Coronary artery (tissue), 2 donors: ENCODE results near the gene BLVRB.
"Not testable (repeated sequence)": the region's sequence is repeated elsewhere in the genome, so short reads cannot be mapped to it uniquely, and the experiment has no call there.

Experiments used
- DNase-seq: peaks from one replicate; pipeline ENCODE4 v3.0.0-alpha.2; 2017; ENCODE audit warnings: low spot score
- H3K27ac ChIP-seq, 2 donors: fragments of 200-600 bp; sonication (generic); one replicate each; pipeline ENCODE4 v1.5.1; 2016 to 2019
- H3K4me3 ChIP-seq: fragments of 200-600 bp; sonication (generic); 2 replicates; pipeline ENCODE4 v1.5.1; 2016; ENCODE audit warnings: mild to moderate bottlenecking, moderate library complexity
- CTCF ChIP-seq: fragments of 200-600 bp; sonication (generic); IDR thresholded peaks from one replicate; pipeline ENCODE4 v1.5.1; 2019; ENCODE audit warnings: antibody characterized with exemption

The BLVRB gene

GRCh38 chr19:40431698-40432097, 33.8 kb downstream of the BLVRB start:
- Histone ChIP-seq H3K27ac (peak overlapping the region; percentile 88 to 92), H3K4me3 (no peak overlapping the region)
- DNase-seq = no peak
- TF ChIP-seq CTCF = no peak

GRCh38 chr19:40430242-40430641, 35.3 kb downstream of the BLVRB start:
- H3K27ac ChIP-seq, H3K4me3 ChIP-seq, DNase-seq: not testable (repeated sequence)

GRCh38 chr19:40428197-40428596, 37.3 kb downstream of the BLVRB start:
- not testable (repeated sequence) for H3K27ac ChIP-seq, H3K4me3 ChIP-seq, DNase-seq

- Histone ChIP-seq H3K27ac (peak within 1 kb of the TSS; percentile 95 to 99), H3K4me3 (peak within 1 kb of the TSS; percentile 96)
- TF ChIP-seq CTCF = peak; percentile 83
- peak; percentile 100 for DNase-seq
Observed at GRCh38 chr19:40425450-40426287, 39.9 kb downstream of the BLVRB start, which contains the start of gene SERTAD1. TSS of gene SERTAD1 (minus strand) at chr19:40425992. CDS start at chr19:40423546, 2,446 bp downstream.

GRCh38 chr19:40424637-40425449, 40.7 kb downstream of the BLVRB start:
- H3K4me3 ChIP-seq = peak overlapping the region; percentile 96
- TF ChIP-seq CTCF = no peak
- peak; percentile 81 for DNase-seq
- H3K27ac ChIP-seq = peak overlapping the region; percentile 95 to 99

- peak overlapping the region; percentile 32 to 95 for H3K27ac ChIP-seq
- no peak for DNase-seq
- no peak for TF ChIP-seq CTCF
- peak overlapping the region; percentile 96 for H3K4me3 ChIP-seq
Observed at GRCh38 chr19:40423938-40424337, 41.6 kb downstream of the BLVRB start.

GRCh38 chr19:40422748-40423566, 42.6 kb downstream of the BLVRB start:
- DNase-seq = no peak
- no peak for TF ChIP-seq CTCF
- Histone ChIP-seq H3K4me3 (peak overlapping the region; percentile 43), H3K27ac (peak overlapping the region; percentile 54 to 100)
